GM12874 (cell line): Measurements from ENCODE around the gene NMNAT3.

Source experiments
- TF ChIP-seq, protein P1 (sequence below): IDR thresholded peaks from 2 replicates; pipeline ENCODE4 v1.5.1; 2011; ENCODE audit warnings: low read depth, mild to moderate bottlenecking, control low read depth, low read length, moderate library complexity; ENCODE audit not compliant: insufficient read depth

Gene NMNAT3

GRCh38 chr3:139636511-139636910 is 41.3 kb downstream of the NMNAT3 start:
- TF ChIP-seq, protein P1, sequence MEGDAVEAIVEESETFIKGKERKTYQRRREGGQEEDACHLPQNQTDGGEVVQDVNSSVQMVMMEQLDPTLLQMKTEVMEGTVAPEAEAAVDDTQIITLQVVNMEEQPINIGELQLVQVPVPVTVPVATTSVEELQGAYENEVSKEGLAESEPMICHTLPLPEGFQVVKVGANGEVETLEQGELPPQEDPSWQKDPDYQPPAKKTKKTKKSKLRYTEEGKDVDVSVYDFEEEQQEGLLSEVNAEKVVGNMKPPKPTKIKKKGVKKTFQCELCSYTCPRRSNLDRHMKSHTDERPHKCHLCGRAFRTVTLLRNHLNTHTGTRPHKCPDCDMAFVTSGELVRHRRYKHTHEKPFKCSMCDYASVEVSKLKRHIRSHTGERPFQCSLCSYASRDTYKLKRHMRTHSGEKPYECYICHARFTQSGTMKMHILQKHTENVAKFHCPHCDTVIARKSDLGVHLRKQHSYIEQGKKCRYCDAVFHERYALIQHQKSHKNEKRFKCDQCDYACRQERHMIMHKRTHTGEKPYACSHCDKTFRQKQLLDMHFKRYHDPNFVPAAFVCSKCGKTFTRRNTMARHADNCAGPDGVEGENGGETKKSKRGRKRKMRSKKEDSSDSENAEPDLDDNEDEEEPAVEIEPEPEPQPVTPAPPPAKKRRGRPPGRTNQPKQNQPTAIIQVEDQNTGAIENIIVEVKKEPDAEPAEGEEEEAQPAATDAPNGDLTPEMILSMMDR: no peak

GRCh38 chr3:139634111-139634635 is 43.6 kb downstream of the NMNAT3 start:
- TF ChIP-seq, protein P1: no peak

- TF ChIP-seq, protein P1: no peak
Measured at GRCh38 chr3:139633511-139633910, 44.3 kb downstream of the NMNAT3 start.

DNA sequence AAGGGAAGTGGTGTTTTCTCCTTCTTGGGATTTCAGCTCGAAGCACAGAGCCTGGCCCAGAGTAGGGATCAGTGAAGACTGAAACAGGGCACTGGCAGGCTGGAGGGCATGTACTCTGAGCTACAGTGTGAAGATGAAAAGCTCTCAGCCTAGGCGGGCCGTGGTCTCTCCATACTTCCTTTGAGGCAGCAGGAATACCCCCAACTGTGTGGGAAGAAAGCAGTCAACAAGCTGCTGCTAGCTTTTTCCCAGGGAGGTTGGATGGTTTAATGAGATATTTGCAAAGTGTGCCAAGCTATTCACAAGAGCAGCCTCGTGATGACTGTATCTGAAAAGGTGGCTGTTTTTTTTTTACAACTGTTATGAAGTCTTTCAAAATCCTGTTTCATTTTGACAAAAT is 47.2 kb downstream of the NMNAT3 start:
- TF ChIP-seq, protein P1: no peak

DNA sequence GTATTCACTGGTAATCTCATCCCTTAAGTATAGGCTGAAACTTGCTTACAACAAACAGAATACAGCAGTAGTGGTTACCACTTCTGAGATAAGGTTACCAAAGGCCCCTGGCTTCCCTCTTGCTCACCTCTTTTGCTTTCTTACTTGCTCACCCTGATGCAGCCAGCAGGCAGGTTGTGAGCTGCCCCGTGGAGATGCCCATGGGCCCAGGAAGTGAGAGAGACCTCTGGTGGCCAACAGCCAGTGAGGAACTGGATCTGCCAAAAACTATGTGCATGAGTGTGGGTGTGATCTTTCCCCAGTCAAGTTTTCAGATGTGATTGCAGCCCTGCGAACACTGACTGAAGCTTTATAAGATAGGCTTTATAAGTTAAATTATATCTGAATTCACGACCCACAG is 48.7 kb downstream of the NMNAT3 start:
- TF ChIP-seq, protein P1: peak; percentile 42; the same call in 1 of the 2 replicates

DNA sequence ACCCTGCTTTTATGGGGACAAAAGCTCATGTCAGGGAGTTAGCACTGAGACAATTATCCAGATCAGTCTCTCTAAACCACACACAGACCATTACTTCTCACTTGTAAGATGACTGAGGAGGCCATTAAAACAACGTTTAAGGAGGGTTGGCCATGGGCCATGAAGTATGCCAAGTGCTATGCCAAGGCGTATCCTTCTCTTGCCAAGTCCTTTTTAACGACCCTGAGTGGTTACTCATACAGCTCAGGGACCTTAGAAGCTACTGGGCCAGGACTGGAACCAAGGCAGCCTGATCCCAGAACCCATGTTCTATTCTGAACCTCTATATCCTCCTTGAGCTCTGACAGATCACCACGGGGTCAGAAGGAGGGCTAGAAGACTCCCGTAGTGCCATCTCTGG is 50.0 kb downstream of the NMNAT3 start:
- TF ChIP-seq, protein P1: no peak

DNA sequence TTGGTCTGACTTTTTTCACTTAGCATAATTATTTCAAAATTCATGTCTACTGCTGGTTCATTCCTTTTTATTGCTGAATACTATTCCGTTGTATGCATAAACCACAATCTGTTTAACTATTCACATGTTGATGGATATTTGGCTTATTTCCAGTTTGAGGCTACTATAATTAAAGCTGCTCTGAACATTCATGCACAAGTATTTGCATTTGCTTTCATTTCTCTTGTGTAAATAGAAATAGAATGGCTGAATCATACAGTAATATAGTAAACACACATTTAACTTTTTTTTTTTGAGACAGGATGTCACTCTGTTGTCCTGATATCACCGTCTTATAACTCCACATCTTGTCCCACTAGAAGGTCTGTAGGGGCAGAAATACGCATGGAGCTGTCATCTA is 57.3 kb downstream of the NMNAT3 start:
- TF ChIP-seq, protein P1: no peak
